ENCODE results near the gene CDC27. TPM values are rescaled to one million over a fixed set of nuclear protein-coding genes. Genes with fewer than 3 reads are reported as not detected.
"Not testable (repeated sequence)": the region's sequence is repeated elsewhere in the genome, so short reads cannot be mapped to it uniquely, and the experiment has no call there.

Gene CDC27
- total RNA-seq, 3 donors from 2014 or later: 52.0 to 67.5 (median 54.8) TPM

DNA sequence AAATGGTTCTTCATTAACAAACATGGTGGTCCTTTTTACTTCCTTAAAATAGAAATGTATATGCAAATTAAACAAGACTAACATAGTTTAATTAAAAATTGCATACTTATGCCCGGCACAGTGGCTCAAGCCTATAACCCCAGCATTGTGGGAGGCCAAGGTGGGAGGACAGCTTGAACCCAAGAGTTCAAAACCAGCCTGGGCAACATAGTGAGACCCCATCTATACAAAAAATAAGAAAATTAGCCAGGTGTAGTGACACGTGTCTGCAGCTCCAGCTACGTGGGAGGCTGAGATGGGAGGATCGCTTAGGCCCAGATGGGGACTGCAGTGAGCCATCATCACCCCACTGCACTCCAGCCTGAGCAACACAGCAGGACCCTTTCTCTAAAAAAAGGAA, 18.4 kb downstream of the CDC27 start:
- no peak overlapping the region for H3K4me3 ChIP-seq
- ATAC-seq (no peak), DNase-seq (no peak)
- TF ChIP-seq, protein P1, sequence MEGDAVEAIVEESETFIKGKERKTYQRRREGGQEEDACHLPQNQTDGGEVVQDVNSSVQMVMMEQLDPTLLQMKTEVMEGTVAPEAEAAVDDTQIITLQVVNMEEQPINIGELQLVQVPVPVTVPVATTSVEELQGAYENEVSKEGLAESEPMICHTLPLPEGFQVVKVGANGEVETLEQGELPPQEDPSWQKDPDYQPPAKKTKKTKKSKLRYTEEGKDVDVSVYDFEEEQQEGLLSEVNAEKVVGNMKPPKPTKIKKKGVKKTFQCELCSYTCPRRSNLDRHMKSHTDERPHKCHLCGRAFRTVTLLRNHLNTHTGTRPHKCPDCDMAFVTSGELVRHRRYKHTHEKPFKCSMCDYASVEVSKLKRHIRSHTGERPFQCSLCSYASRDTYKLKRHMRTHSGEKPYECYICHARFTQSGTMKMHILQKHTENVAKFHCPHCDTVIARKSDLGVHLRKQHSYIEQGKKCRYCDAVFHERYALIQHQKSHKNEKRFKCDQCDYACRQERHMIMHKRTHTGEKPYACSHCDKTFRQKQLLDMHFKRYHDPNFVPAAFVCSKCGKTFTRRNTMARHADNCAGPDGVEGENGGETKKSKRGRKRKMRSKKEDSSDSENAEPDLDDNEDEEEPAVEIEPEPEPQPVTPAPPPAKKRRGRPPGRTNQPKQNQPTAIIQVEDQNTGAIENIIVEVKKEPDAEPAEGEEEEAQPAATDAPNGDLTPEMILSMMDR (IDR thresholded peaks at IDR 0.05): no peak
- intact Hi-C loops (cut with DNase I, micrococcal nuclease): no loop called here
- no peaks in the 10 kb centered on the region for H3K9me3 ChIP-seq
- no peaks in the 10 kb centered on the region for H3K36me3 ChIP-seq (ENCODE audit: low read depth)
- H3K4me1 ChIP-seq (ENCODE audit: low read depth): no peaks in the 10 kb centered on the region

DNA sequence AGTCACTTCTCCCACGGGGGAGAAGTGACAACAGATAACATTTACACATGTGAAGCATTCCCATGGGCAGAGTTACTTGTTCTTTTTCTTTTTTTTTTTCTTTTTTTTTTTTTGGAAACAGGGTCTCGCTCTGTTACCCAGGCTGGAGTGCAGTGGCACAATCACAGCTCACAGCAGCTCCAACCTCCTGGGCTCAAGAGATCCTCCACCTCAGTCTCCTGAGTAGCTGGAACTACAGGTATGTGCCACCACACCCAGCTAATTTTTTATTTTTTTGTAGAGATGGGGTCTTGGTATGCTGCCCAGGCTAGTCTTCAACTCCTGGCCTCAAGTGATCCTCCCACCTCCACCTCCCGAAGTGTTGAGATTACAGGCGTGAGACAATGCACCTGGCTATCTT, 20.2 kb downstream of the CDC27 start:
- intact Hi-C loops (cut with DNase I, micrococcal nuclease); DNase-seq; H3K4me3 ChIP-seq; H3K36me3 ChIP-seq (ENCODE audit: low read depth); H3K9me3 ChIP-seq; ATAC-seq; H3K4me1 ChIP-seq (ENCODE audit: low read depth): not testable (repeated sequence)

DNA sequence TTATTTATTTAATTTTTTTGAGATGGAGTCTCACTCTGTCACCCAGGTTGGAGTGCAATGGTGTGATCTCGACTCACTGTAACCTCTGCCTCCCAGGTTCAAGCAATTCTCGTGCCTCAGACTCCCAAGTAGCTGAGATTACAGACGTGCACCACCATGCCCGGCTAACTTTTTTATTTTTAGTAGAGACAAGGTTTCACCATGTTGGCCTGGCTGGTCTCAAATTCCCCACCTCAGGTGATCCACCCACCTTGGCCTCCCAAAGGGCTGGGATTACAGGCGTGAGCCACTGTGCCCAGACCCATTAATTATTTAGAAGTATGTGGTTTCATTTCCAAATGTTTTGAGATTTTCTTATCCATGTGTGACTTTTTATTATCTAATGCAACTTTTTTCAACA, 22.2 kb downstream of the CDC27 start:
- DNase-seq; H3K4me1 ChIP-seq (ENCODE audit: low read depth); ATAC-seq; H3K4me3 ChIP-seq; H3K36me3 ChIP-seq (ENCODE audit: low read depth); H3K9me3 ChIP-seq; intact Hi-C loops (cut with DNase I, micrococcal nuclease): not testable (repeated sequence)

DNA sequence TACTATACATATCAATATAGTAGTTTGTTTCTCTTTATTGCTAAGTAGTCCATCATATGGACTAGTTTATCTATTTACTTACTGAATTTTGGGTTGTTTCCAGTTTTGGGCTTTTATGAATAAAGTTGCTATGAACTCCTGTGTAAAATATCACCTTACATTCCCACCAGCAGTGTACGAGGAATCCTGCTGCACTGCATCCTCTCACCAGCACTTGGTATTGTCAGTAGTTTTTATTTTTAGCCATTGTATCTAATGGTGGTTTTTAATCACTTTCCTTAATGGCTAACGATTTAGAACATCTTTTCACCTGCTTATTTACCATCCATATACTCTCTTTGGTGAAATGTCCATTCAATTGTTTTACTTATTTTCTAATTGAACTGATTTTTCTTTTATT, 24.0 kb downstream of the CDC27 start:
- H3K36me3 ChIP-seq (ENCODE audit: low read depth): no peaks in the 10 kb centered on the region
- ATAC-seq: no peak

DNA sequence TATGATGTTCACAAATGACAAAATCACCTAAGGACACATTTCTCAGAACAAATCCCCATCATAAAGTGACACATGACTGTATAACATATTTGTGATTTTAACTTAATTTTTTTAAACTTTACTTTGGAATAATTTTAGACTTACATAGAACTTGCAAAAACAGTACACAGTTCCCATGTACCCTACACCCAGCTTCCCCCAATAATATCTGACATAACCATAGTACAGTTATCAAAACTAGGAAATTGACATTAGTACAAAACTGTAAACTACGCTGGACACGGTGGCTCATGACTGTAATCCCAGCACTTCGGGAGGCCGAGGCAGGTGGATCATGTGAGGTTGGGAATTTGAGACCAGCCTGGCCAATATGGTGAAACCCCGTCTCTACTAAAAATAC, 24.8 kb downstream of the CDC27 start:
- Histone ChIP-seq H3K9me3 (no peaks in the 10 kb centered on the region), H3K4me3 (no peak overlapping the region), H3K4me1 (ENCODE audit: low read depth) (no peaks in the 10 kb centered on the region), H3K36me3 (ENCODE audit: low read depth) (no peaks in the 10 kb centered on the region)
- TF ChIP-seq, protein P1 (IDR thresholded peaks at IDR 0.05): no peak
- DNase-seq (no peak), ATAC-seq (no peak)
- intact Hi-C loops (cut with DNase I, micrococcal nuclease): no loop called here

More for the DNA sequence above, 24.0 kb downstream of the CDC27 start:
- no peaks in the 10 kb centered on the region for H3K9me3 ChIP-seq
- H3K4me1 ChIP-seq (ENCODE audit: low read depth): no peaks in the 10 kb centered on the region
- DNase-seq: no peak
- intact Hi-C loops (cut with DNase I, micrococcal nuclease): no loop called here
- TF ChIP-seq, protein P1 (IDR thresholded peaks at IDR 0.05): no peak
- no peak overlapping the region for H3K4me3 ChIP-seq

DNA sequence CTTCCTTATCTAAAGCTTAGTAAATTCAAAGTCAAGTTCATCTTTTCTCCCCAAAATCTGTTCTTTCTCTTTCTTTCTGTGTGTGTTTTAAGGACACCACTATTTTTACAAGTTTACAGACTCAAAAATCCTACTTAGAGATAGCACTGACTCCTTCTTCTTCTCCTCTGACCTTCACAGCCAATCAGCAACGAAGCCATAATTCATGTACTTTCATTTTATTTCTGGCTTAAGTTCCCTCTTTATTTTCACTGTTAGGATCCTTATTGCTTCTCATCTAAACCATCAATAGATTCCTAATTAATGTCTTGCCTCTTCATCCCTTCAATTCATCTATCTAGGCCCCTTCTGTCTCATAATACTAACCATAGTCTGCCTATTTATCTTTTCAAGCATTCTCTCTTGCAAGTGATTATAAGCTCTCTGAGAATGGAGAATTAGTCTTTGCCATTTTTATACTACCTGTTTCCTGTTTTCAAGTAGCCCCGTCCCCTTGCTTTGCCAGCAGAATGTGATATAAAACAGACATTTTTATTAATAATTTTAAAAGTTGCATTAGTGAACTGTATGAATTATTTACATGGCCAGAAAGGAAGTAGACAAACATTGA, 27.0 kb downstream of the CDC27 start:
- Histone ChIP-seq H3K36me3 (ENCODE audit: low read depth) (no peaks in the 10 kb centered on the region), H3K4me3 (no peak overlapping the region), H3K9me3 (no peaks in the 10 kb centered on the region), H3K4me1 (ENCODE audit: low read depth) (no peaks in the 10 kb centered on the region)
- DNase-seq (no peak), ATAC-seq (no peak)
- intact Hi-C loops (cut with DNase I, micrococcal nuclease): no loop called here
- TF ChIP-seq, protein P1 (IDR thresholded peaks at IDR 0.05): no peak

DNA sequence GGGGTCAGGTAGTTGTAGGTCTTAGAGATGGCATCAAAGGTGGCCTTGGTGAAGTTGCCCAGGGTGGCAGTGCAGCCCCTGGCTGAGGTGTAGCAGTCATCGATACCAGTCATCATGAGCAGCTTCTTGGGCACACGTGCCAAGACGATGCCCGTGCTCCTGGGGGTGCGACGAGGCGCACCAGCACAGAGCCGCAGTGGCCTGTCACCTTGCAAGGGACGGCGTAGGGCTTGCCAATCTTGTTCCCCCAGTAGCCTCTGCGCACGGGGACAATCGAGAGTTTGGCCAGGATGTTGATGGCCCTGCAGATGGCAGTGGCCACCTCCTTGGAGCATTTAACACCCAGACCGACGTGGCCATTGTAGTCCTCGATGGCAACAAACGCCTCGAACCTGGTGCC, 29.8 kb downstream of the CDC27 start:
- DNase-seq: no peak
- ATAC-seq: no peak
- Histone ChIP-seq H3K4me3 (no peak overlapping the region), H3K9me3 (no peaks in the 10 kb centered on the region), H3K4me1 (ENCODE audit: low read depth) (no peaks in the 10 kb centered on the region), H3K36me3 (ENCODE audit: low read depth) (no peaks in the 10 kb centered on the region)
- intact Hi-C loops (cut with DNase I, micrococcal nuclease): no loop called here
- TF ChIP-seq, protein P1 (IDR thresholded peaks at IDR 0.05): no peak

All from mucosa of descending colon (tissue), 3 donors.